HG03558 (cell line): ENCODE results near the gene SH3BP5.

Experiments used
- ATAC-seq: cut with Tn5 transposase; IDR thresholded peaks from one replicate; pipeline ENCODE4 v1.9.1; 2021; ENCODE audit warnings: moderate number of reproducible peaks; ENCODE audit not compliant: unreplicated experiment; ENCODE audit errors: extremely low read depth

Gene SH3BP5

DNA sequence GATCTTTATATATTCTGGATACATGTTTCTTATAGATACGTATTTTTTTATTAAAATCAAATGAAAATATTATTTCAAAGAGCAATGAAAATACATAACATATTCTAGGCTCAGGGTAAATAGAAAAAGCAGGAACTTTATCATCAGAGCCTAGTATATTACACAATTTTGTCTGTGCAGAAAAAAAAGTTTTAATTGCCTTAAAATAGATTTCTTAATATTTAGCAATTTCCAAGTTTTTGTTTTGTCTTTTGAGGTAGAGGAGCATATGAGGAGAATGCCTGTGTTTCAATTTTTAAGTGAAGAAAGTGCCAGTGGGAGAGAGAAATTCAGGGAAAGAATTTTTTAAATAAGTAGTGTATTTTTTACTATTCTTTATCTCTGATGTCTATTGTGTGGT is 115.9 kb downstream of the SH3BP5 start:
- no peak for ATAC-seq

DNA sequence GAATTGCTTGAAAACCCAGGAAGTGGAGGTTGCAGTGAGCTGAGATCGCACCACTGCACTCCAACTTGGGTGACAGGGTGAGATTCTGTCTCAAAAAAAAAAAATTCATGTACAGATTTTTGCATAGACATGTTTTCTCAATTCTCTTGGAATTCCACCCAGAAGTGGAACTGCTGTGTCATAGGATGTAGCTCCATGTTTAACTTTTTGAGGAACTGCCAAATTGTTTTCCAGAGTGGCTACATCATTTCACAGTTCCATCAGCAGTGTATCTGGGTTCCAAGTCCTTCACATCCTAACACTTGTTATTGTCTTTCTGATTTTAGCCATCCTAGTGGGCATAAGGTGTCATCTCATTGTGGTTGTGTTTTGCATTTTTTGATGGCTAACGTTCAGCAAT is 116.4 kb downstream of the SH3BP5 start:
- ATAC-seq, result no peak

DNA sequence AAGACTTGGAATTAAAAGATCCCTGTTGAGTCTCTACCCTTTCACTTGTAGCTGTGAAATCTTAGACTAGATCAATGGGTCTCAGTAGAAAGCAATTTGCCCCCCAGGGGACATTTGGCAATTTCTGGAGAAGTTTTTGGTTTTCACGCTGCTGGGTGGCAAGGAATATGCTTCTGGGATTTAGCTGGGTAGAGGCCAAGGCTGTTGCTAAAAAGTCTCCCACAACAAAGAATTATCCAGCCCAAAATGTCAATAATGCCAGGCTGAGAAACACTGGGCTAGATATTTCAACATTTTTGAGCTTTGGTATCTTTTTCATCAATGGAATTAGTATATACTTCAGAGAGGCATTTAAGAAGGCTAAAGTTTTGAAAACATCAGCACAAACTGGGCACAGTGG is 117.6 kb downstream of the SH3BP5 start:
- ATAC-seq, result no peak

DNA sequence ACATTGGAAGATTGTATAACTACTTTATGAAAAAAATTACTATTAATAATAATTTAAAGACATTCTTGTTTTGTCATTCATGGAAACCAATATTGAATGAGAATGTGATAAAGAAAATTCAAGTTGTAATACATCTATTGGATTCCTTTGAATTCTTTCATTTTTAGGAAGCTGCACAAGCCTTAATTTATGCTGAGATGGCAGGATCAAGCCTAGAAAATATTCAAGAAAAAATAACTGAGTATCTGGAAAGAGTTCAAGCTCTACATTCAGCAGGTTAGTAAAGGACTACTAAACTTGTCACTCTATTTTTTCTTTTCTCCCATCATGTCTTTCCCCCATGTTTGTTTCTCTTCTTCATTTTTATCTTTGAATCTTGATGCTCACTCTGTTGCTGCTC is 120.4 kb downstream of the SH3BP5 start:
- ATAC-seq, result no peak

DNA sequence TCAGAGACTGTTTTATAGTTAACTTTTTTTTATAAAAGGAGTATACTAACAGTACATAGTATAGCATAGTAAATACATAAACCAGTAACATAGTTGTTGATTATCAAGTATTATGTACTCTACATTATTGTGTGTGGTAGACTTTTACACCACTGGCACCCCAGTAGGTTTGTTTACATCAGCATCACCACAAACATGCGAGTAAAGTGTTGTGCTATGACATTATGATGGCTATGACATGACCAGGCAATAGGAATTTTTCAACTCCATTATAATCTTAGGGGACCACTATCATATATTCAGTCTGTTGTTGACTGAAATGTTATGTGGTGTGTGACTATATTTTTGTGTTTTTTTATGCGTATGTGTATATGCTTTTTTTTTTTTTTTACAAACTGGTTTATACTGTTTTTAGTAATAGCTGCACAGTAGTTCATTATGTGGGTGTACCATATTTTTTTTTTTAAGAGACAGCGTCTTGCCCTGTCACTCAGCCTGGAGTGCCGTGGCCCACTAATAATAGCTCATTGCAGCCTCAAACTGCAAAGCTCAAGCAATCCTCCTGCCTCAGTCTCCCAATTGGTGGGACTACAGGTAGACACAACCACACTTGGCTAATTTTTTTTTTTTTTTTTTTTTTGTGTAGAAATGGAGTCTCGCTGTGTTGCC is 124.4 kb downstream of the SH3BP5 start:
- no peak for ATAC-seq

DNA sequence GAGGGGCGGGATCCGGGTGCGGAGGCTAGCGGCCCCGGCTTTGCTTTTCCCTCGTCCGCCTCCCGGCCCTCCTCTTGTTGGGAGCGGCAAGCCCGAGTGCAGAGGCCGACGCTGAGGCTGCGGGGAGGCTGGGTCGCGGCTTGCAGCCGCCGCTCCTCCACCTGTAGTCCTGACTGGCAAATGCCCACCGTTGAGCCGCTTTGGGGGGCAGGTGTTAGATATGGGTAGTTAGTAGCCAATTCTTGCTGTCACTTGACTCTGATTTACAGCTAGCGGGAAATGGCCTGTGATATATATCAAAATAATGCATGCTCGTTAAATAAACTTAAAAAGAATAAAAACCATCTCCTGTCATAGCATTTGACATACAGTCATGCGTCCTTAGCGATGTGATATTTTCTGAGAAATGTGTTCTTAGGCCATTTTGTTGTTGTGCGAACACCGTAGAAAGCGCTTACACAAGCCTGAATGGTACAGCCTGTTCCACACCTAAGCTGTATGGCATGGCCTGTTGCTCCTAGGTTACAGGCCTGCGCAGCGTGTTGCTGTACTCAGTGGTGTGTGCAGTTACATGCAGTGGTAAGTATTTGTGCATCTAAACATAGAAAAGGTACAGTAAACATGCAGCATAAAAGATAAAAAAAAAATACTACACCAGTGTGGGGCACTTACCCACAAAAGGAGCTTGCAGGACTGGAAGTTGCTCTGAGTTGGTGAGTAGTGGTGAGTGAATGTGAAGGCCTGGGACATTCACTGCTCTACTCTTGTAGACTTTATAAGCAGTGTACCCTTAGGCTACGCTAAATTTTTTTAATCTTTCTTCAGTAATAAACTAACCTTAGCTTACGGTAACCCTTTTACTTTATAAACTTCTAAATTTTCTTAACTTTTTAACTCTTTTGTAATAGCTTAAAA is 125.5 kb downstream of the SH3BP5 start:
- no peak for ATAC-seq

DNA sequence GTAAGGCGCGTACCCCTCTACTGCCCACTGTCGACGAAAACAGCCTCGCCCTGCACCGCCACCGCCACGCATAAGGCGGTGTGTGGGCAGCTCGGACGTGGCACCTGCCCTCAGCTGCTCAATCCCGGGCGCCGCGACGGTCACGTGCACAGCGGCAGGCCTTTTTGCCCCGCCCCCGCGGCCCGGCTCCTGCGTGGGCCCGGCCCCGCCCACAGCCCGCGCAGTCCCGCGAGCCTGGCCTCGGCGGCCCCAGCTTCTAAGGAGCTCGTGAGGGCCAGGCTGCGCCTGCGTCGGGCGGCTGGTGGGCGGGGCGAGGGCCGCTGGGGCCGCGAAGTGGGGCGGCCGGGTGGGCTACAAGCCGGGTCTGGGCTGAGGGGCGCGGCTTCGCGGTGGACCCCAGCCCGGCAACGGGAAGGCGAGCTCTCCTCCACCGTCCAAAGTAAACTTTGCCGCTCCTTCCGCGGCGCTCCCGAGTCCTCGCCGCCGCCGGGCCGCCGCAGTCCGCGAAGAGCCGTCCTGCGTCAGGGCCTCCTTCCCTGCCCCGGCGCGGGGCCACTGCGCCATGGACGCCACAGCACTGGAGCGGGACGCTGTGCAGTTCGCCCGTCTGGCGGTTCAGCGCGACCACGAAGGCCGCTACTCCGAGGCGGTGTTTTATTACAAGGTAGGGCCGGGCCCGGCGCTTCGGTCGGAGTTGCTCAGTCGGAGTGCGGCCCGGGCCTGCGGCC is 126.3 kb downstream of the SH3BP5 start, which contains the start of gene CAPN7:
TSS of gene CAPN7 (plus strand) at position 313 of the 728 bp plus-strand sequence. CDS start at position 563, 250 bp downstream.
- ATAC-seq, result peak; percentile 78

DNA sequence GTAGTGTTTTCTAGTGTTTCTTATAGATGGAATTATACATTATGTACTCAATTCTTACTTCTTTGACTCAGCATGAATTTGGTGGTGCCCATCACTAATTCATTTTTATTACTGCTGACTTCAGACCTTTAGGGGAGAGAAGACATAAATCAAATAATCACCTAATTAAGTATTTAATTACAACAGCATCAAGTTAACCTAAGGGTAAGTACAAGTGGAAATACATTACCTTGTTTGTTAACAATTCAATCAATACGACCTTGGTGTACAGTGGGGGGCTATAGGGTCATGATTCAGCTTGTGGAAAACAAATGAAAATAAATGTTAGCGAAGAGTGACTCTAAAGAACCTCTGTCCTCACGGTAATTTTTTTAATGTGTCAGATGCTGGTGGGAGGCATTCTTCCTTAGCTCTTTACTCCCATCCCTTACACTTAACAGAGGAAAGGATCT is 126.9 kb downstream of the SH3BP5 start:
- ATAC-seq, result no peak
